HepG2 (cell line): ENCODE measurements around the gene CD79A. TPM values are rescaled to one million over a fixed set of nuclear protein-coding genes. Genes with fewer than 3 reads are reported as not detected.

Experiments
- ATAC-seq: fragments of 200-7000 bp; cut with Tn5 transposase; 3 replicates; pipeline ENCODE4 v1.9.1; 2020; ENCODE audit warnings: mild to moderate bottlenecking, moderate library complexity
- BruUV-seq: library from RNA; stranded (reverse); fragments of 400-500 nt; replicated peaks from 2 replicates; lab custom pipeline; 2021; lab: Mats Ljungman, UMichigan
- CTCF ChIA-PET: fragments of 300-600 bp; formaldehyde crosslinking; extraction: SDS; loops from one replicate; lab custom pipeline; 2021; ENCODE audit warnings: low total read pairs, inconsistent platforms, low intra/inter-chr PET ratio; lab: Yijun Ruan, JAX
- POLR2A ChIA-PET: fragments of 350-600 bp; sonication (Branson Sonifier 250); formaldehyde crosslinking; loops from one replicate; lab custom pipeline; 2020; ENCODE audit warnings: antibody characterized with exemption, inconsistent platforms; lab: Yijun Ruan, JAX
- DNase-seq: peaks from one replicate; pipeline ENCODE4 v3.0.0-alpha.2; 2015; ENCODE audit warnings: low spot score
- FAIRE-seq: peaks from 3 replicates; lab custom pipeline; 2011; peaks lifted over from hg19 to GRCh38; lab: Jason Lieb, UNC
- H2AFZ ChIP-seq: one replicate; pipeline ENCODE4 v1.6.1; 2011; ENCODE audit warnings: low read length, inconsistent platforms
- H3K27ac ChIP-seq: fragments of 300-600 bp; 3 replicates; pipeline ENCODE4 v1.8.0; 2011; ENCODE audit warnings: mixed run types, mild to moderate bottlenecking, mixed read lengths, low read length, inconsistent platforms; ENCODE audit not compliant: insufficient read depth; ENCODE audit errors: extremely low read length
- H3K27me3 ChIP-seq, 2 experiments: fragments of 200-600 bp in 1 of 2; 2 replicates in 1 of 2; 3 replicates in 1 of 2; pipeline versions ENCODE4 v1.6.0 to v1.8.0; 2011; ENCODE audit warnings: low read length in 2 of 2, mild to moderate bottlenecking in 2 of 2, moderate library complexity in 2 of 2, inconsistent platforms in 1 of 2; ENCODE audit not compliant: insufficient read depth in 2 of 2, control insufficient read depth in 1 of 2
- H3K36me3 ChIP-seq, 2 experiments: fragments of 200-600 bp in 1 of 2; replicated peaks in 1 of 2; 2 replicates in 1 of 2; 3 replicates in 1 of 2; pipeline versions ENCODE4 v1.5.1 to v1.8.0; 2011; ENCODE audit warnings: low read length in 2 of 2, inconsistent platforms in 1 of 2; ENCODE audit not compliant: insufficient read depth in 2 of 2, control insufficient read depth in 1 of 2
- H3K4me1 ChIP-seq: 2 replicates; pipeline ENCODE4 v1.5.1; 2012; ENCODE audit warnings: low read length, inconsistent platforms; ENCODE audit not compliant: insufficient read depth
- H3K4me2 ChIP-seq: 2 replicates; pipeline ENCODE4 v1.6.0; 2011; ENCODE audit warnings: low read depth, low read length, inconsistent platforms
- H3K4me3 ChIP-seq, 3 experiments: fragments of 200-600 bp in 1 of 3; sonication (generic), shearing (Covaris generic) in 1 of 3; replicated peaks in 1 of 3; 2 replicates each; pipeline ENCODE4 v1.5.1; 2011 to 2016; ENCODE audit warnings: low read length in 3 of 3, inconsistent platforms in 2 of 3, low read depth in 2 of 3, mild to moderate bottlenecking in 2 of 3, control low read depth in 1 of 3, mixed read lengths in 1 of 3; ENCODE audit not compliant: insufficient read depth in 1 of 3
- H3K79me2 ChIP-seq: one replicate; pipeline ENCODE4 v1.6.1; 2011; ENCODE audit warnings: low read length, inconsistent platforms; ENCODE audit not compliant: insufficient read depth
- H3K9ac ChIP-seq: 2 replicates; pipeline ENCODE4 v1.6.0; 2011; ENCODE audit warnings: mild to moderate bottlenecking, low read depth, low read length, inconsistent platforms; ENCODE audit not compliant: insufficient read depth
- H3K9me3 ChIP-seq: 2 replicates; pipeline ENCODE4 v1.5.1; 2012; ENCODE audit warnings: mild to moderate bottlenecking, low read length
- H4K20me1 ChIP-seq: 2 replicates; pipeline ENCODE4 v1.6.0; 2011; ENCODE audit warnings: inconsistent platforms, mild to moderate bottlenecking, low read length, moderate library complexity; ENCODE audit not compliant: insufficient read depth
- BCLAF1 ChIP-seq: fragments of 450-650 bp; IDR thresholded peaks from 2 replicates; pipeline ENCODE4 v1.6.1; 2017; ENCODE audit warnings: mild to moderate bottlenecking
- DNMT1 ChIP-seq: sonication (generic); formaldehyde crosslinking; IDR thresholded peaks from 2 replicates; pipeline ENCODE4 v1.5.1; 2020; ENCODE audit warnings: mild to moderate bottlenecking, missing genetic modification reagents
- MAFF ChIP-seq: IDR thresholded peaks from 2 replicates; pipeline ENCODE4 v1.6.1; 2011; ENCODE audit warnings: low read depth, low read length, improper control_type of control experiment
- MATR3 ChIP-seq: sonication (generic); formaldehyde crosslinking; IDR thresholded peaks from 2 replicates; pipeline ENCODE4 v1.4.0; 2020; ENCODE audit warnings: missing genetic modification reagents
- PAWR ChIP-seq: sonication (generic); formaldehyde crosslinking; IDR thresholded peaks from 2 replicates; pipeline ENCODE4 v1.4.0; 2020; ENCODE audit warnings: missing genetic modification reagents, mild to moderate bottlenecking, borderline replicate concordance
- PHF21A ChIP-seq: sonication (generic); formaldehyde crosslinking; IDR thresholded peaks from 2 replicates; pipeline ENCODE4 v1.5.0; 2020; ENCODE audit warnings: mild to moderate bottlenecking, missing genetic modification reagents
- THYN1 ChIP-seq: sonication (generic); formaldehyde crosslinking; IDR thresholded peaks from 2 replicates; pipeline ENCODE4 v1.8.1; 2023; ENCODE audit warnings: low read depth, mild to moderate bottlenecking, moderate library complexity, missing genetic modification reagents, borderline replicate concordance
- TOE1 ChIP-seq: sonication (generic); formaldehyde crosslinking; IDR thresholded peaks from 2 replicates; pipeline ENCODE4 v1.4.0; 2020; ENCODE audit warnings: mild to moderate bottlenecking, missing genetic modification reagents
- U2AF1 ChIP-seq: fragments of 200-400 bp; formaldehyde crosslinking; optimal IDR thresholded peaks from 2 replicates; pipeline ENCODE3; 2017; ENCODE audit warnings: mild to moderate bottlenecking, low read depth, low read length
- ZFP82 ChIP-seq: sonication (generic); formaldehyde crosslinking; IDR thresholded peaks from 2 replicates; pipeline ENCODE4 v1.5.1; 2020; ENCODE audit warnings: mild to moderate bottlenecking, missing genetic modification reagents, borderline replicate concordance
- ZFY ChIP-seq: sonication (generic); formaldehyde crosslinking; IDR thresholded peaks from 2 replicates; pipeline ENCODE4 v1.4.0; 2020; ENCODE audit warnings: missing genetic modification reagents
- ZNF484 ChIP-seq: sonication (generic); formaldehyde crosslinking; IDR thresholded peaks from 2 replicates; pipeline ENCODE4 v1.5.1; 2020; ENCODE audit warnings: mild to moderate bottlenecking, low read depth, missing genetic modification reagents, borderline replicate concordance
- ZNF503 ChIP-seq: sonication (generic); formaldehyde crosslinking; IDR thresholded peaks from 2 replicates; pipeline ENCODE4 v1.4.0; 2020; ENCODE audit warnings: missing genetic modification reagents
- WGBS: methylation state at CpG from one replicate; pipeline ENCODE4 v1.1.6; 2017; ENCODE audit warnings: low lambda C conversion rate; 5-methylcytosine and 5-hydroxymethylcytosine counted together
- in situ Hi-C: cut with HindIII; loops from 2 replicates; pipeline ENCODE4 v1.10.0; 2017; ENCODE audit warnings: low pct_unique_long_range_greater_than_20kb; ENCODE audit not compliant: extremely low pct_ligation_motif_present
- intact Hi-C: fragments of 100-400 bp; cut with micrococcal nuclease; formaldehyde crosslinking; loops from one replicate; pipeline ENCODE4 v1.10.0; 2022; ENCODE audit not compliant: unreplicated experiment
- polyA plus RNA-seq, 8 experiments: library from polyadenylated mRNA; depleted of rRNA in 3 of 8; stranded (reverse) in 7 of 8; unstranded in 1 of 8; fragments of >200 nt; fragmentation: Illumina TruSeq in 4 of 8; extraction: Trizol in 4 of 8; gene quantifications; 2 replicates each; pipeline versions ENCODE4 v1.2.1 to v1.2.3, GENCODE V29; 2011 to 2016; ENCODE audit warnings: low read depth in 4 of 8, missing spikeins in 1 of 8, mixed read lengths in 1 of 8; ENCODE audit not compliant: insufficient read depth in 1 of 8
- total RNA-seq, 5 experiments: library from RNA; depleted of rRNA; stranded (reverse); fragments of >200 nt; fragmentation: Illumina TruSeq; extraction: Trizol; gene quantifications; 2 replicates each; pipeline ENCODE4 v1.2.3, GENCODE V29; 2016; ENCODE audit warnings: low read depth in 1 of 5

The CD79A gene
- total and polyA plus RNA-seq, 2 of the 13 experiments (the other 11 are each of a cell fraction or from before 2014, with no cell fraction given): 0.24 to 0.33 TPM

DNA sequence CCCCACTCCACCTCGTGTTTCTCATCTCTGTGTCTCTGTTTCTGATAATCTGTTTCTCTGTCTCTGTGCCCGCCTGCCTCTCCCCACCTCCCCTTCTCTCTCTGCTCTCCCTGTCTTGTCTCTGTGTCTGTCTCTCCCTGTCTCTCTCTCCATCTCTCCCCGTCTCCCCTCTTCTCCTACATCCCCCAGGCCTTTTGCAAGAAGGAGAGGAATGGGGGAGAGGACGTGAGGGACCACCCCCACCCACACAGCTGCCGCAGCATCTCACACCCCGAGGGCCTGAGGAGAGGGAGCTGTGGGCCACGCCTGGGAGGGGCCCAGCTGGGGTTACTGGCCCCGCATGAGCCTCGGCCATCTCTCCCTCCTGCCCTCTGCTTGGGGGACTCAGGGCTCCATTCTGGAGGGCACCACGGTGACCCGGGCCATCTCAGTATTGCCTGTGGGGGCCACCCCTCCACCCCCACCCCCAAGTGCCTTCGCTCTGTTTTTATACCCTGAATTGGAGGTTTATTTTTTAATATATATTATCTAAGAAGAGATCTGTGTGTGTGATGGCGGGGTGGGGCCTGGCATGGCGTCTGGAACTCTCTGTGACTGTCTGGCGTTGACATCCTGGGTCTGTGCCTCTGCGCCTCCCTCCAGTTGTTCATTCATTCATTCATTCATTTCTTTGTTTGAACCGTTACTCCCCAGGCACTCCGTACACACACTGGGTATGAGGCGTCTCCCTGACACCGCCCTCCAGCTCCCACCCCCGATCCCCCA is 30.0 kb downstream of the CD79A start:
- TF ChIP-seq TOE1 (CRISPR knock-in tag): no peak
- TF ChIP-seq PHF21A (CRISPR knock-in tag): no peak
- no peak for TF ChIP-seq ZNF503 (CRISPR knock-in tag)
- TF ChIP-seq THYN1 (CRISPR knock-in tag): no peak
- no peak for TF ChIP-seq MATR3
- no peak for TF ChIP-seq ZNF484 (CRISPR knock-in tag)
- TF ChIP-seq ZFP82 (CRISPR knock-in tag): no peak
- no peak for TF ChIP-seq MAFF
- TF ChIP-seq PAWR: no peak
- no peak for TF ChIP-seq U2AF1
- TF ChIP-seq DNMT1 (CRISPR knock-in tag): no peak
- no peak for TF ChIP-seq BCLAF1
- TF ChIP-seq ZFY (CRISPR knock-in tag): no peak
- ATAC-seq: no peak

More for the DNA sequence above, 30.0 kb downstream of the CD79A start:
- Histone ChIP-seq H4K20me1 (0 out of 2 replicates have a peak, but pooled peaks cover 3% of the 10 kb centered on the region), H3K27me3 (peaks cover 0 to 11% of the 10 kb centered on the region in 2 experiments), H3K27ac (no peak overlapping the region), H3K4me3 (no peak overlapping the region), H2AFZ (no peak overlapping the region), H3K79me2 (no peaks in the 10 kb centered on the region), H3K36me3 (peaks cover 19 to 45% of the 10 kb centered on the region in 2 experiments; a peak in 4 of 5 replicates), H3K4me1 (peaks cover 24% of the 10 kb centered on the region), H3K4me2 (no peak overlapping the region), H3K9me3 (no peaks in the 10 kb centered on the region), H3K9ac (no peak overlapping the region)
- FAIRE-seq (no peak), DNase-seq (no peak)
- 93% methylated on average over 19 of the region's 21 CpGs for WGBS
- in situ Hi-C loops (no loop called here), intact Hi-C loops (no loop called here)
- ChIA-PET CTCF (no interaction called here), POLR2A (no interaction called here)
- TSS peak; percentile 34 for BruUV-seq
